ENCODE results near the gene GFRA4.

DNA sequence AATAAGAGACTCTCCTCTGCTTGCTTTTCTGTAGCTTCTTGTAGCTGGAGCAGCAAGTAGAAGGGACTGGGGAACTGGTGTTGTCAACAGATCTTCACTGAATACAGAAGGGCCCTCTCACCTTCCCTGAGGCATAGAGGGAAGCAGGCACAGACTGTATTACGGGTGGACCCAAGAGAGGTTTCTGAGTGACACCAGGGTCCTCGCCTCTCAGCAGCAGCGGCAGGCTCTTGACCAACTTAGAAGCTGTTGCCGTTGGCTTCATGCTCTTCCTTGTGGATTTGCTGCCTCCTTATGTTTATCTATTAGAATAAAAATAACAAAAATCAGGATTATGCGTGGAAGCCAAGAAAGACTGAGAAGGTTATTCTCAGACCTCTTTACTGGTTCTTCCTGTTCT is 31.7 kb downstream of the GFRA4 start:
- TF ChIP-seq, protein P1, sequence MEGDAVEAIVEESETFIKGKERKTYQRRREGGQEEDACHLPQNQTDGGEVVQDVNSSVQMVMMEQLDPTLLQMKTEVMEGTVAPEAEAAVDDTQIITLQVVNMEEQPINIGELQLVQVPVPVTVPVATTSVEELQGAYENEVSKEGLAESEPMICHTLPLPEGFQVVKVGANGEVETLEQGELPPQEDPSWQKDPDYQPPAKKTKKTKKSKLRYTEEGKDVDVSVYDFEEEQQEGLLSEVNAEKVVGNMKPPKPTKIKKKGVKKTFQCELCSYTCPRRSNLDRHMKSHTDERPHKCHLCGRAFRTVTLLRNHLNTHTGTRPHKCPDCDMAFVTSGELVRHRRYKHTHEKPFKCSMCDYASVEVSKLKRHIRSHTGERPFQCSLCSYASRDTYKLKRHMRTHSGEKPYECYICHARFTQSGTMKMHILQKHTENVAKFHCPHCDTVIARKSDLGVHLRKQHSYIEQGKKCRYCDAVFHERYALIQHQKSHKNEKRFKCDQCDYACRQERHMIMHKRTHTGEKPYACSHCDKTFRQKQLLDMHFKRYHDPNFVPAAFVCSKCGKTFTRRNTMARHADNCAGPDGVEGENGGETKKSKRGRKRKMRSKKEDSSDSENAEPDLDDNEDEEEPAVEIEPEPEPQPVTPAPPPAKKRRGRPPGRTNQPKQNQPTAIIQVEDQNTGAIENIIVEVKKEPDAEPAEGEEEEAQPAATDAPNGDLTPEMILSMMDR (IDR thresholded peaks at IDR 0.05; ENCODE audit: low read length) = no peak
- no peak for TF ChIP-seq EZH2 (optimal IDR thresholded peaks at IDR 0.05; ENCODE audit: low read depth, low read length)

All from MM.1S (cell line).